Osteocyte (in vitro differentiated cells): ENCODE measurements around the gene WNT10A. TPM values are rescaled to one million over a fixed set of nuclear protein-coding genes. Genes with fewer than 3 reads are reported as not detected.

Source experiments
- DNase-seq: peaks from one replicate; pipeline ENCODE4 v3.0.0; 2021; ENCODE audit warnings: mixed read lengths; ENCODE audit not compliant: unreplicated experiment; ENCODE audit errors: extremely low spot score
- H3K27ac Mint-ChIP-seq: one replicate; pipeline ENCODE4 v1.8.0; 2021; ENCODE audit warnings: mild to moderate bottlenecking, mixed read lengths; ENCODE audit not compliant: unreplicated experiment
- H3K27me3 Mint-ChIP-seq: one replicate; pipeline ENCODE4 v1.8.0; 2021; ENCODE audit warnings: mixed read lengths; ENCODE audit not compliant: unreplicated experiment
- H3K36me3 Mint-ChIP-seq: one replicate; pipeline ENCODE4 v1.8.0; 2021; ENCODE audit warnings: mixed read lengths; ENCODE audit not compliant: unreplicated experiment
- H3K4me1 Mint-ChIP-seq: one replicate; pipeline ENCODE4 v1.8.0; 2021; ENCODE audit warnings: mixed read lengths; ENCODE audit not compliant: unreplicated experiment
- H3K4me3 Mint-ChIP-seq: one replicate; pipeline ENCODE4 v1.8.0; 2021; ENCODE audit warnings: mild to moderate bottlenecking, moderate library complexity, mixed read lengths; ENCODE audit not compliant: unreplicated experiment
- H3K9me3 Mint-ChIP-seq: one replicate; pipeline ENCODE4 v1.8.0; 2021; ENCODE audit warnings: mixed read lengths; ENCODE audit not compliant: unreplicated experiment
- total RNA-seq: library from RNA; stranded (reverse); gene quantifications from 2 replicates; pipeline ENCODE4 v1.2.1, GENCODE V29; 2021
- TF ChIP-seq, protein P1 (sequence below): fragments of 200-600 bp; sonication (generic); IDR thresholded peaks from 2 replicates; pipeline ENCODE4 v1.5.0; 2021; ENCODE audit warnings: antibody characterized with exemption, mild to moderate bottlenecking, moderate library complexity

WNT10A gene
- total RNA-seq, 1 donor from 2014 or later: not detected

DNA sequence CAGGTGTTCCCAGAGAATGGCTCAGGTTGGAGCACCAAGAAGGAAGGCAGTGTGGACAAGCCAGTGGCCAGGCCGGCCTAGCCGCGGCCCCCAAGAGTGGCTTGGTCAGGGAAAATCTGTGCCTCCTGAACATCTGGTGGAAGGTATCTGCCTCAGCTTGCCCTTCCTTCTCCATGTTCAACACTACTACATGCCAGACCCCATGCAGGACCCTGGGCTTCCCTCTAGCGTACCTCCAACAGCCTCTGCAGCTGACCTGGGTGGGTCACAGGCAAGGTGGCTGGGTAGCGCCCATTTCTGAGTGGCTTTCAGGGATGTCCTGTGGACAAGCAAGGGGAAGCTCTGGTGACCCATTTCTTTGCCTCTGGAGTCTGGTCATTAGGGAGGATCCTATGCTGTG lies 7.7 kb downstream of the WNT10A start:
- Mint-ChIP-seq H3K27me3 (peaks cover 43% of the 10 kb centered on the region), H3K36me3 (no peaks in the 10 kb centered on the region), H3K4me1 (peaks cover 6% of the 10 kb centered on the region), H3K9me3 (no peaks in the 10 kb centered on the region), H3K27ac (no peak overlapping the region), H3K4me3 (no peak overlapping the region)
- TF ChIP-seq, protein P1, sequence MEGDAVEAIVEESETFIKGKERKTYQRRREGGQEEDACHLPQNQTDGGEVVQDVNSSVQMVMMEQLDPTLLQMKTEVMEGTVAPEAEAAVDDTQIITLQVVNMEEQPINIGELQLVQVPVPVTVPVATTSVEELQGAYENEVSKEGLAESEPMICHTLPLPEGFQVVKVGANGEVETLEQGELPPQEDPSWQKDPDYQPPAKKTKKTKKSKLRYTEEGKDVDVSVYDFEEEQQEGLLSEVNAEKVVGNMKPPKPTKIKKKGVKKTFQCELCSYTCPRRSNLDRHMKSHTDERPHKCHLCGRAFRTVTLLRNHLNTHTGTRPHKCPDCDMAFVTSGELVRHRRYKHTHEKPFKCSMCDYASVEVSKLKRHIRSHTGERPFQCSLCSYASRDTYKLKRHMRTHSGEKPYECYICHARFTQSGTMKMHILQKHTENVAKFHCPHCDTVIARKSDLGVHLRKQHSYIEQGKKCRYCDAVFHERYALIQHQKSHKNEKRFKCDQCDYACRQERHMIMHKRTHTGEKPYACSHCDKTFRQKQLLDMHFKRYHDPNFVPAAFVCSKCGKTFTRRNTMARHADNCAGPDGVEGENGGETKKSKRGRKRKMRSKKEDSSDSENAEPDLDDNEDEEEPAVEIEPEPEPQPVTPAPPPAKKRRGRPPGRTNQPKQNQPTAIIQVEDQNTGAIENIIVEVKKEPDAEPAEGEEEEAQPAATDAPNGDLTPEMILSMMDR: no peak
- DNase-seq: no peak

GRCh38 chr2:218889937-218890336 lies 9.3 kb downstream of the WNT10A start:
- Mint-ChIP-seq H3K9me3 (no peaks in the 10 kb centered on the region), H3K4me3 (no peak overlapping the region), H3K27ac (no peak overlapping the region), H3K4me1 (peaks cover 3% of the 10 kb centered on the region), H3K27me3 (peaks cover 47% of the 10 kb centered on the region), H3K36me3 (no peaks in the 10 kb centered on the region)
- no peak for DNase-seq
- TF ChIP-seq, protein P1: no peak

- Mint-ChIP-seq H3K27ac (no peak overlapping the region), H3K36me3 (no peaks in the 10 kb centered on the region), H3K27me3 (peaks cover 48% of the 10 kb centered on the region), H3K4me1 (peaks cover 3% of the 10 kb centered on the region), H3K4me3 (no peak overlapping the region), H3K9me3 (no peaks in the 10 kb centered on the region)
- TF ChIP-seq, protein P1: no peak
- no peak for DNase-seq
Observed at GRCh38 chr2:218890369-218890768, 9.7 kb downstream of the WNT10A start.

DNA sequence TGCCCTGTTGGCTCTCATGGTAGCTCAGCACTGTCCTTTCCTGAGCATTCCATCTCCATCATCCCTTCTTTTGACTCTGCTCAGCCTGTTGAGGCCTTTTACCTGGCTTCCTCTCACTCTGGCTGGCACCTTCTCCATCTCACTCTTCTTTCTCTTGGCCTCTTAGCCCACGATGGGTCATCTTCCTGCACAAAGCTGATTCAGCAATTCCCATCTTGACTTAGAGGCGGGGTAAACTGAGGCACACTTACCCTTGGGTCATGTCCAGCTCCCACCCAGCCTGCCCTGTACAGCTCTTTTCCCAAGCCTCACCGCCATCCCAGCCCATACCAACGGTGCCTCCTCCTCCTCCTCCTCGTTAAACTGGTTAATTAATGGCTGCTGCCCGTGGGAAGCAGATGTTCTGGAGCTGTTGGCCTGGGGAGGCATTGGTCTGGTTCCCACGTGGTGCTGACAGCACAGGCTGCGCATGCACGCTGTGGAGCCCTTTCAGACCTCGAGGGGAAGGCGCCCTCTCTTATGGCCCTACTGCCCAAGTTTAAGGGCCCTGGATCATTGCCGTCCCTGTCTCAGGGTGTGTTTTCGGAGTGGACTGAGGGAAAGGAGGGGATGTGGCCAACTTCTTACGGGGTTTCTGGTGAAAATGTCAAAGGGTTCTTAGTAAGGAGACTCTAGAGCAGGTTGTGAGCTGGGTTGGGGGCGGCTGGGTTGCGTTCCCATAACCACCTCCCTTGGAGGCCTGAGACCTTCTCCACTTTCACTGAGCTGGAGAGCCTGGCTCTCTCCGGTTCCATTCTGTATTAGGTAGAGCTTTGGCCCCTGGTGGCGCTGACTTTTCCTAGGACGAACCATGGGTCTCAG lies 10.9 kb downstream of the WNT10A start:
- Mint-ChIP-seq H3K27ac (no peak overlapping the region), H3K27me3 (peaks cover 48% of the 10 kb centered on the region), H3K4me1 (peaks cover 8% of the 10 kb centered on the region), H3K9me3 (no peaks in the 10 kb centered on the region), H3K4me3 (no peak overlapping the region), H3K36me3 (no peaks in the 10 kb centered on the region)
- TF ChIP-seq, protein P1: no peak
- no peak for DNase-seq

DNA sequence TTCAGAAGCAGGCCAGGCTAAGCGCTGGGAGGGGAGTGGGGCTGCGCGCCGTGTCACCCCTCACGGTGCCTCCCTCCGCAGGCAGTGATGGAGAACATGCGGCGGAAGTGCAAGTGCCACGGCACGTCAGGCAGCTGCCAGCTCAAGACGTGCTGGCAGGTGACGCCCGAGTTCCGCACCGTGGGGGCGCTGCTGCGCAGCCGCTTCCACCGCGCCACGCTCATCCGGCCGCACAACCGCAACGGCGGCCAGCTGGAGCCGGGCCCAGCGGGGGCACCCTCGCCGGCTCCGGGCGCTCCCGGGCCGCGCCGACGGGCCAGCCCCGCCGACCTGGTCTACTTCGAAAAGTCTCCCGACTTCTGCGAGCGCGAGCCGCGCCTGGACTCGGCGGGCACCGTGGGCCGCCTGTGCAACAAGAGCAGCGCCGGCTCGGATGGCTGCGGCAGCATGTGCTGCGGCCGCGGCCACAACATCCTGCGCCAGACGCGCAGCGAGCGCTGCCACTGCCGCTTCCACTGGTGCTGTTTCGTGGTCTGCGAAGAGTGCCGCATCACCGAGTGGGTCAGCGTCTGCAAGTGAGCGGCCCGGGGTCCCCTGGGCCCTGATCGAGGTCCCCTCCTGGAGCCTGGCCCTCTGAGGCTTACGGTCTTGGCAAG lies 12.2 kb downstream of the WNT10A start:
- Mint-ChIP-seq H3K4me3 (peak overlapping the region; percentile 55), H3K27me3 (peaks cover 40% of the 10 kb centered on the region), H3K9me3 (no peaks in the 10 kb centered on the region), H3K27ac (no peak overlapping the region), H3K4me1 (peaks cover 9% of the 10 kb centered on the region), H3K36me3 (no peaks in the 10 kb centered on the region)
- no peak for DNase-seq
- TF ChIP-seq, protein P1: peak; percentile 53
